IPS-NIHi11 (cell line): ENCODE results near the gene CUX1.

Source experiments
- DNase-seq: peaks from one replicate; pipeline ENCODE4 v3.0.0; 2012; ENCODE audit warnings: mixed read lengths, low spot score

Gene CUX1

DNA sequence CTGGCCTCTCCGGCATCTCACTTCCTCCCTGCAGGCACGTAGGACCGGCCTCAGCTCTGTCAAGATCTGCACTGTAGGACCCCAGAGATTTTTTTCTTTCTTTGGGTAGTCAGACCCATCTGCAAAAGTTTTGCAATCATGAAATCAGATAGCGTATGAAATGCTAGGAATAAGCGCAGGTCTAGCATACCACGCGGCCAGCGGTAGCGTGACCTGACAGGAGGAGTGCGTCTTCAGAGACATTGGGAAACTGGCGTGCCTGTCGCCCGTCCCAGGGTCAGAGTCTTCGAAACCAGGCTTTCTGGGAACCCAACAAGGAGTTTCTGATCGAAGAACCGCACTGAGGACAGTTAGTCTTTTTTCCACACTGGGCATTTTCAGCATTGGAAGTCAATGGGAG is 368.4 kb downstream of the CUX1 start:
- no peak for DNase-seq

DNA sequence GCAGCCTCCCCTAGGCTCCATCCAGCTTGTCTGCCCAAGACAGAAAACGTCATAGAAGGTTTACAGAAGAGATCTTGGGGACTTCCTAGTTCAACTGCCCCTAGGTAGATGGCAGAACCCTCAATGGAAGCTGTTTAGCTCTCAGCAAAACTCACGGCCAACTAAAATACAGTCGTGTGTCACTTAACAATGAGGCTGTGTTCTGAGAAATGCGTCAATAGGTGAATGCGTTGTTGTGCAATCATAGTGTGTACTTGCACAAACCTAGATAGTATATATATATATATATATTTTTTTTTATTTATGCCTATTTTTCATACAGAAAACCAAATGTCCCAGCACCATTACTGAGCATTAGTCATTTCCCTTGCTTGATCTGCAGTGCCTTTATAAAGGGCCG is 368.9 kb downstream of the CUX1 start:
- no peak for DNase-seq

DNA sequence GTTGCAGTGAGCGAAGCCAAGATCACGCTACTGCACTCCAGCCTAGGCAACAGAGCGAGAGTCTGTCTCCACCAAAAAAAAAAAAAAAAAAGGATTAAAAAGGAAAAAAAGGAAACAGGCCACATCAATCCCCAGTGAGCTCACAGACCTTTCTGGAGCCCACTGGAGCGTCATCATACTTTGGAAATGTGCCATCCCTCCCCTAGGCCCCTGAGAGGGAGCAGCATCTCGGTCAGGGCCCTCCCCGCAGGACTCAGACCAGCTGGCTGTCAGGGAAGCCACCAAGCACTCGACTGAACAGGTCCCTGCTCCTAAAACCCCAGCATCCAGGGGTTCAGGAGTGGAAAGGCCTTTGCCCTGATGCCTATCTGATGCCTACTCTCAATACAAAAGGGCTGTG is 371.3 kb downstream of the CUX1 start:
- no peak for DNase-seq

DNA sequence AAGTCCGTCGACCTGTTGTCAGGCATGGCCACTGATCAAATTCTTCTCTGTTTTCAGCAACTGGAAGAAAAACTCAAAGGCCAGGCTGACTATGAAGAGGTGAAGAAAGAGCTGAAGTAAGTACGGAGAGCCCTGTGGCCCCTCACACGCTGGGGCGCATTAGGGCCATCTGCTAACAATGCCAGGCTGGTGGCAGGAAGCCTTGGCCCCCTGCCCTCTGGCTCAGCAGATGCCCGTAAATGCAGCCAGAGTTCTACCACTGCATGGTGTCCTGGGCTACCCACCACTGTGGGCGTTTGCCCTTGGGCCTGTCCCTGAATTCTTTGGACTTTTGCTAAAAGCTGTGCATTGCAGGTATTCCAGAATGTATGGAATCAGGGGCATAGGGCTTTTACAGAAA is 372.3 kb downstream of the CUX1 start:
- no peak for DNase-seq

DNA sequence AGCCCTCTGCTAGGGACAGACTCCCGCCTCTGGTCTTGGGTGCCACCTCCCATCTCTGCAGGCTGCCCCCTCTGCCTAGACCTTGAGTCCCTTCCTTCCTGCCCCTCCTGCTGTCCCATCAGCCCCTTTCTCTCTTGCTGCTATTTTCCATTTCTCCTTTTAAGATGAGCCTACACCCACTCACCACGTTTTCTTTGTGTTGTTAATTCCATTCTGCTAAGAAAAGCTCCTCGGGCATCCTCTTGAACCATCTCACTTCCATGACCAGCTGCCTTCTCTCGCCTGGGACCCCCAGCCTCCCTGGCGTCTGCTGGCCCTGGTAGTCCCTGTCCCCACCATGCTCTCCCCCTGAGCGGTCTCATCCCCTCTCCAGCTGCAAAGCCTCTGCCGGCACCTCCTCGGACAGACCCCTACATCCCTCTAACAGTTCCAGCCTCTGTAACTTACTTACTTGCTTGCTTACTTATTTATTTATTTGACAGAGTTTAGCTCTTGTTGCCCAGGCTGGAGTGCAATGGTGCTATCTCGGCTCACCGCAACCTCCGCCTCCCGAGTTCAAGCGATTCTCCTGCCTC is 373.4 kb downstream of the CUX1 start:
- DNase-seq: peak; percentile 45

DNA sequence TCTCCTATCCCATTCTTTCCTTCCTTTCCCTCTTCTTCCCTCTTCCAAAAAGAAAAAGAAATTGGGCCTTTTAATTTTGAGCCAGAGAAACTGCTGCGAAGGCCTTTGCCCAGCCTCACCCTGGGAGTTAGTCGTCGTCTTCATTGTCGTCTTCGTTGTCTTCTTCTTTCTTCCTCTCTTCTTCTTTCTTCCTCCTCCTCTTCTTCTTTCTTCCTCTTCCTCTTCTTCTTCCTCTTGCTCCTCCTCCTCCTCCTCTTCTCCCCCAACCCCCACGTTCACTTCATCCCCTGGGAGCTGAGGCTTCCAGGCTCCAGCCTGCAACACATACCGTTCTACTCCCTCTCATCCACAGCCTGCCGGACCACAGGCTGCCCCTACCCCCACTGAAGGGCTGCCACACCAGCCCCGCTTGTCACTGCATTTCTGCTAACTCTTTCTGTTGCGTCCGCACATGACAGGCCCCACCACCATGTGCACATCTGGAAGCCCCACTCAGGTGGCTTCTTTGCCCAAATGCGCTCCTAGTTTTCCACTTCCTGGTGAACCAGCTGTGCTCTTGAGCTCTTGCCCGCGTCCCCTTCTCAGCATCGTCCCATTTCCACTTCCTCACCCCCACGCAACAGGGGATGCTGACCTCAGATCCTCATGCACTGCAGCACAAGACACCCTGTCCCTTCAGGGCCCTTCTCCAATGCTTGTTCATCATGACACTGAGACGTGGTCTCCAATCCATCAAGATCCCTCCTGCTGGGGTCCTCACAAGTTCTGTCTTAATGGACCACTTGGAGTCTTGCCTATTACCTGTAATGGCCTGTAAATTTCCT is 374.3 kb downstream of the CUX1 start:
- DNase-seq: no peak

DNA sequence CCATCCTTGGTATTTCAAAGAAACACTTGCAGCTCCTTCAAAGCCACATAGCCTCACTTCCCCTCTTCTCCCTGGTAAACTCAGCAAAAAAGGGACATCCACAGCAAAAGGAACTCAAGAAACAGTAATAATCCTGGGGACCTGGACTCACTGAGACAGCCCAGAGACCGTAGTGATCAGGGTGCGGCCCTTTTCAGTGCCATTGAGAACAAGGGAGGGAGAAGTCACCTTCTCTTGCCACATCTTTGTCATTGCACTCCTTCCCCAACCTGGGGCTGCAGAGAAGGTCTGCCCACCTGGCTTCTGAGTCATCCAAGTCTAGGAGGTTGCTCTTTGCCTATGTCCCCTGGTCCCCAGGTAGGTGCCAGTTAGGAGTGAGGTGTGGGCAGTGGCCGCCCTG is 375.4 kb downstream of the CUX1 start:
- DNase-seq: no peak

DNA sequence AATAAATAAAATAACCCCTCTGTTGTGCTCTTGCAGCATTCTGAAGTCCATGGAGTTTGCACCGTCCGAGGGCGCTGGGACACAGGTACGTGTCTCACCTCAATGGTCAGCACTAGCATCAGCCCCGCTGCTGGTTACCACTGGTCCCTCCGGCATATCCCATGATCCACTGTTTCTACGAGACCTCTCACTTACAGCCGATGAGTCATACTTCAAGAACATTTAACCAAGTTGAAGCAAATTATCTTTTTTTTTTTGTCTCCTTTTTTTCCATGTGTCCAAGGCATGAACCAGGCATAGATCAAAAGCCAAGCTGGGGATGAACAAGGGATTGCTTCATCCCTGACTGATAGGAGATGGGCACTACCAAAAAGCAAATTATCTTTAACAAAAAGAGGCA is 376.4 kb downstream of the CUX1 start:
- no peak for DNase-seq

DNA sequence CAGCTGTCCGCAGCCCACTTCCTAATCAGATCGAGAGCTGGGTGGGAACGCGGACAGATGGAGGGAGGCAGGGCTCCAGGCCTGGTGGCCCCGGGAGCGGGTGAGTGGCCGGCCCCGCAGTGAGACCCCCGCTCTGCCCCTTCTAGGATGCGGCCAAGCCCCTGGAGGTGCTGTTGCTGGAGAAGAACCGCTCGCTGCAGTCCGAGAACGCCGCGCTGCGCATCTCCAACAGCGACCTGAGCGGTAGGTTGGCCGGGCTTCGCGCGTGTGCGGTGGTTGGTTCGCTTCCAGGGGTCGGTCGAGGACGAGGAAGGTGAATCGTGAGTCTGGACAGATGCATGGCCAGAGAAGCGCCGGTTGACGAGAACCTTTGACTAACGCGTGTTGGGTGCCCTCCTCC is 377.9 kb downstream of the CUX1 start:
- no peak for DNase-seq

DNA sequence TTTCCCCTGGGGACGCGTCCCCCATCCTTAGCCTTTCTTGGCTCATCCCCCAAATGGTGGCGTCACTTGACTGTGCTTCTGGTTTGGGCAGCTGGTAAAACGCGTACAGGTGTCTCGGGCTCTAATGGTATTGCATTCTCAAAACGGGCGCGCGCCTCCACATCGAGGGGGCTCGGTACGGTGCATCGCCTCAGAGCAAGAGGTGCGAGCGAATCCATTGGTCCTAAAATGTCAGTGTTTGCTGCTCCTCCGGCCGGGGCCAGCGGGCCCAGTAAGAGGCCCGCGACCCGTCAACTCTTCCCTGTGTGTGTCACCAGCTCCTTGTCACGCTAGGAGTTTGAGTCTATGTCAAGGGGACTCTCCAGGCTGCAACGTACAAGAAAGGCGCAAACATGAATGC is 378.6 kb downstream of the CUX1 start:
- no peak for DNase-seq

DNA sequence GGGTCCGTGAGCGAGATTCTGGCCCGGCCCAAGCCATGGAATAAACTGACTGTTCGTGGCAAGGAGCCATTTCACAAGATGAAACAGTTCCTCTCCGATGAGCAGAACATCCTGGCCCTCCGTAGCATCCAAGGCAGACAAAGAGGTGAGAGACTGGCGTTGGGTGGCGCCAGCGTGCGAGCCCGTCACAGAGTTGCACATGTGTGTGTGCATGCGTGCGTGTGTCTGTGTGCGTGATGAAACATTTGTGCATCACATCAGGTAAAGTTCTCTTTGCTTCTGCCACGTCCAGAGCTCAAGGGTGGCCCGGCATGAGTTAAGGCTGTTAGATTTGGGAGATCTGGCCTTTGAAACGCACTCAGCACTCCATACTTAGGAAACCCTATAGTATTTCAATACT is 379.7 kb downstream of the CUX1 start:
- no peak for DNase-seq

DNA sequence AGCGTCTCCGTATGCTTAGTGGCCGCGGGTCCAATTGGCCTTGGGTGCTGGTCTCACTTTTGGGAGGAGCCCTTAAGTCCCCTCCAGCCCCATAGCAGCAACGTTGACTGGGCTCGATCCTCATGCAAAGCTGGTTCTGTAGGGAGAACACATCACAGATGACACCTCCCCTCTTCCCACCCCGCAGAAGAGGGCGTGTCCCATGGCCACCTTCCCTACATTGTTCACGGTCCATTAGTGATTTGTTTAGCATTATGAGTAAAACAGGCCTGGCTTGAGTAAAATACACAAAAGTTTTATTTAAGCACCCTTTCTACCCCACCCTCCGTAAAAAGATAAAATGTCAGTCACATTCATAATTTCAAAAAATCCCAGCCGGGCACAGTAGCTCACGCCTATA is 380.2 kb downstream of the CUX1 start:
- no peak for DNase-seq

DNA sequence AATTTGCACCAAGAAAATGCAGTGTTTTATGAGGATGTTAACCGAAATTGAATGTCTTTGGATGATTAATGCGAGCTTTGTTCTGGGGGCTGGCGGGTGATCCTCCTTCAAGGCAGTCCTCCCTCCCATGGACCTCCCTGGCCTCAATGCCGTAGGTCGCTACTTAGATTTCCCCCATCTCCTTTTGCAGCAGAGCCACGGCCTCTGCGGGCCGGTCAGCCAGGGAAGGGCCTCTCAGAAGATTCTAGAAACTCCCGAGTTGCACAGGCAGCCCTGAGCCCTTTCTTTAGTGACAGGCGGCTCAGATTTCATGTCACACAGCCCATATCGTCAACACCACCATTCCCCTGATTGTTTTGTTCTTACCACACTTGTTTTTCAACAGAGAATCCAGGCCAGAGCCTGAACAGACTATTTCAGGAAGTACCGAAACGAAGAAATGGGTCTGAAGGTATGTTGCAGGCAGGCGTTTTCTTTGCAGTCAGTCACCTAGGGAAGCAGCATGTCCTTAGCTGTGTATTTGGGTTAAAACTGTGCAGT is 381.1 kb downstream of the CUX1 start:
- no peak for DNase-seq

DNA sequence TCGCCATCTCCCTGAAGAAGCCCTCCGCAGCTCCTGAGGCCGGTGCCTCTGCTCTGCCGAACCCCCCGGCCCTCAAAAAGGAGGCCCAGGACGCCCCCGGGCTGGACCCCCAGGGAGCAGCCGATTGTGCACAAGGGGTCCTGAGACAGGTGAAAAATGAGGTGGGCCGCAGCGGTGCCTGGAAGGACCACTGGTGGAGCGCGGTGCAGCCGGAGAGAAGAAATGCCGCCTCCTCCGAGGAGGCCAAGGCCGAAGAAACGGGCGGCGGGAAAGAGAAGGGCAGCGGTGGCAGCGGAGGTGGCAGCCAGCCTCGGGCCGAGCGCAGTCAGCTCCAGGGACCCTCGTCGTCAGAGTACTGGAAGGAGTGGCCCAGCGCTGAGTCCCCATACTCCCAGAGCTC is 384.1 kb downstream of the CUX1 start:
- no peak for DNase-seq

DNA sequence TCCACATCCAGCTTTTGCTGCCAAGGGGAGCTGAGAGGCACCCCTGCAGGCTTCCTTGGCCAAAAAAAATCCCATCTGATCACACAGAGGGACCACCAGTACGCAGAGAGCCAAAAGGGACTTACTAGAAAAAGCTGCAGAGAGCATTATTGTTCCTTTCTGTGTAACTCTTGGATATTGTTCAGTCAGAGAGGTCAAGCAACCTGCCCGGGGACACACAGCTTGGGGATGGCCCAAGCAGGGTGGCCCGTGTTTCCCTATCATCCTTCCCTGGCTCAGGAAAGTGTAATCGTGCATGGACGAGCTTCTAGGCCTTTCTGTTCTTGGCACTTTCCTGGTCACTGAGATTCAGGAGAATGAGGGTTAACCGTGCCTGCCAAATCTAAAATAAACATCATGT is 385.1 kb downstream of the CUX1 start:
- no peak for DNase-seq

DNA sequence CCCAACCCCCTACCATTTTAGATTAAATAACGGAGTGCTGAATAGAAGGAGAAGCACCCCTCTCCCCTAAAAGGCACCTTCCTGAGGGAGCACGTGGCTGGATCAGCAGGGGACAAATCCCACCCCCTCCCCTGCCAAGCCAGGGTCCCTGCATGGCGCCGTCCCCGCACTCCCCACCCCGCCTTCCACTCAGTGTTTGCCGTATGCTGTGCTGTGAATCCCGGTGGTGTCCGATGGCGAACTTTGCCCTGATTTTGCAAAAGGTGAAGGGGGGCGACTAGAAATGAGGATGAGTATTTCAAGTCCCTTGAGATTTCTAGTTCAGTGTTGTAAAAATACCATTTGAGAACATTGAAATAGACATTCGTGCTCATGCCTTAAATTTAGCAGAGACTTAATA is 385.8 kb downstream of the CUX1 start:
- DNase-seq: no peak

DNA sequence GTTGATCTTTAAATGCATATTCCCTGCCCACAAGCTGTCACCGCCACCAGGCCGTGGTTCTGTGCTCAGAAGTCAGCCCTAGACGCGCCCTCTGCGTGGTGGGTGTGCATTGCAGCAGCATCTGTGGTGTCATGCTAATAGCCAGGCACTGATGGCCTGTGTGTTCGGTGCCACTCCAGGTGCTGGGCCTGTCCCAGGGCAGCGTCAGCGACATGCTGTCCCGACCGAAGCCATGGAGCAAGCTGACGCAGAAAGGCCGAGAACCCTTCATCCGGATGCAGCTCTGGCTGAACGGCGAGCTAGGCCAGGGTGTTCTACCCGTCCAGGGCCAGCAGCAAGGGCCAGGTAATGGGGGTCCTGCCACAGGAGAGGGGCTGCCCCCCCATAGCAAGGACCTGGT is 386.8 kb downstream of the CUX1 start:
- no peak for DNase-seq

DNA sequence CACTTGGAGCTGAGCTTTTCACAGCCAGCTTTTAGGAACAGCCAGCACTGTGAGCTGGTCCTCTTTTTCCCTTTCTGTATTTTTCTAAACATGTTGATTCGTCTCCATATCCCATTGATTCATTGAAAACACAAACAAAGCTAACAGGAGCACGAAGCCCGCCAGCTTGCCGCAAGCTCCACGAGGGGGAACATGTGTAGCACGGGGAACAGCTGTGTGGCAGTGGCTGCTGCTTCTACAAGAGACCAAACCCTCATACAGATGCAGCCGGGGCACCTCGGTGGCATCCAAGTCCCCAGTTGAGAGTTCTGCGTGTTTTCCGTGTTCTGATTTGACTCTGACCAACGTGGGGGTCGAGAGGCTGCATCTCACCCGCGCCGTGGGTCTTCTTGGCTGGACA is 388.5 kb downstream of the CUX1 start:
- DNase-seq: no peak

DNA sequence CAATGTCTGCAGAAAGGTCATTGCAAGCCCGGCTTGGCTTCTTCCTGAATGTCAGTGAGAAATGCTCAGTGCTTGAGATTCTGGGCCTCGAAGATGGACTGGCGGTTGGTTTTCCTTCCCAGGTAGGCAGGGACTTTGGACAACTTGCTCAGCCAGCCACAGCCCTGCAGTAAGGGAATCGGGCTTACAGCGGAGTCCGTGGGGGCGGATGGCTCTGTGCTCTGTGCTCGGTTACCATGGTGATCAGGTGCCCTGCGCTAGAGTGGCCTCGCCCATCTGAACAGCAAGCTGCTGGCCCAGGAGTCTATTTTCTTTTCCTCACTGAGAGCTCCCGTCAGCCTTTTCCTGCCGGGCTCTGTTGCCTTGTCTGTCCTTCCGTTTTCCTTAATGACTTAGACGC is 391.4 kb downstream of the CUX1 start:
- DNase-seq: peak; percentile 53

DNA sequence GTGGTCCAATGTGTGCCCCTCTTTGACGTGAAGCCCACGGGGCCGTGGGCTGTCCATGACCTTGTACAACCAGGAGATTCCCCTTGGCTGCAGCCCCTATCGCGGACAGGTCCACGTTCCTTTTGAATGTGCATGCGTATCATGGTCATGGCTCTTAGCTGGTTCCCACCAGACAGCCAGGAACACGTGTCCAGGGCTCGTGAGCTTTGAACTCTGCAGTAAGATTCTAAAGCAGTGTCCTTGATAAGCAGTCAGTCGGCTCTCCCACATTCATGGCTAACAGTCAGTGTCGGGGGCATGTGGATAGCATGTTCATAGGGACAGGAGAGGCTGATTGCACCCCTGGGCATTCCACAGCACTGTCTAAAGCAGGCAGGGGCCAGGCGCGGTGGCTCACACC is 393.4 kb downstream of the CUX1 start:
- DNase-seq: no peak

DNA sequence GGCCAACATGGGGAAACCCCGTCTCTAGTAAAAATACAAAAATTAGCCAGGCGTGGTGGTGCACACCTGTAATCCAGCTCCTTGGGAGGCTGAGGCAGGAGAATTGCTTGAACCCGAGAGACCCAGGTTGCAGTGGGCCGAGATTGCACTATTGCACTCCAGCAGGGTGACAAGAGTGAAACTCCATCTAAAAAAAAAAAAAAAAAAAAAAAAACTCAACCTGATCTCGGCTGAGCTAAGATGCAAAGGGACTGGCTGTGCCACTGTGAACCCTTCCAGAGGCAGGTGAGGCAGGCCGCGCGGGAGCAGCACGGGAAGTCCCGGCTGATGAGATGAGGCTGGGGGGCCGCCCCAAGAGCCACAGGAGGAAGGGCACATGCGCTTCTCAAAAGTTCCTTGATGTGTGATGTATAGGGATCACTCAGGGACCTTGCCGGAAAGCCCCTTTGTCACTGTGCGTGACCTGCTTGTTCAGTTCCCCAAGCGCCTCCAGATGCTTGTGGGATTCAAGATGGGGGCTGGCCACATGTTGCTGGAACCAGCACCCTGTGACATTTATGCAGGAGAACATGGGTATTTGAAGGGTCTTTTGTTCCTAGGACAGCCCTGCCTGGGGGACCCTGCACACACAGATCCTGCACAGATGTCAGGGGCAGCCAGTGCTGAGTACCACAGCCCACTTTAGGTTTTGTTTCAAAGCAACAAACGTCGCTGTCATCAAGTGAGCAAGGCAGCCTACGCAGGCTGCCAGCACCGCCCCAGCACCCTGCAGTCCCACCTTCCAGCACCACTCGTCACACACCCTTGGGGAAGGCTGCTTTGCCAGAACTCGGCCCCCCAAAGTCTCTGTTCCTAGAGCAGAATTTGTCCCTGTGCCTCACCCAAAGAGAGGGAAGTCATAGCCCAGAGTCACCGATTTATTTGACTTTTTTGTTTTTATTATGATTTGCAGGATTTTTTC is 394.4 kb downstream of the CUX1 start:
- DNase-seq: no peak

DNA sequence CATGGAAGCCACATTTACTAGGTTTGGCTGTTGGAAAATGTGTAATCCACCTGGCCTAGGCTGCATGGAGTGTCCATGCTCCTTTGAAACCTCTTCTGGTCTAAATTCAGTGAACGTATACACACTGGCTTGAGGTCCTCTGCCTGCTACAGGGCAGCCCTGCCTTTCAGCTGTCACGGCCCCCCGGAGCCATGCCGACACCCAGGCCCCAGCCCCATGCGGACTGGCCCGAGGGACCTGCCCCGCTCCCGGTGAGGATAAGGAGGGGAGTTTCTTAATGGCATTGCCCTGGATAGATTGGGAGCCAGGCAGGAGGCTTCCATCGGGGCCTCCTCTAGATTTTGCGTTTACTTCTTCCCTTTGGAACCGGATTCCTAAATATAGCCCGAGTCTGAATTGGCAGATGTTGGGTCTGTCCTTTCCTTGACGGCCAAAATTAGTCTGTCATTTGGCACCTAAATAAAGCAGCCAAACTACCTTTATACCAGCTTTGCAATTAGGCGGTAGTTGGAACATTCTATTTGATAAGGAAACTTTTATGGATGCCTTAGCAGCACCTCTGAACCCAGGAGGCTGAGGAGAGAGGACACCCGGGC is 397.1 kb downstream of the CUX1 start:
- no peak for DNase-seq
